Right hindlimb (tissue), 1 donor: Measurements from ENCODE around the gene CBX1.
"Not testable (repeated sequence)": the region's sequence is repeated elsewhere in the genome, so short reads cannot be mapped to it uniquely, and the experiment has no call there.

Source experiments
- DNase-seq: peaks from one replicate; pipeline ENCODE4 v3.0.0-alpha.2; 2018

CBX1 gene

DNA sequence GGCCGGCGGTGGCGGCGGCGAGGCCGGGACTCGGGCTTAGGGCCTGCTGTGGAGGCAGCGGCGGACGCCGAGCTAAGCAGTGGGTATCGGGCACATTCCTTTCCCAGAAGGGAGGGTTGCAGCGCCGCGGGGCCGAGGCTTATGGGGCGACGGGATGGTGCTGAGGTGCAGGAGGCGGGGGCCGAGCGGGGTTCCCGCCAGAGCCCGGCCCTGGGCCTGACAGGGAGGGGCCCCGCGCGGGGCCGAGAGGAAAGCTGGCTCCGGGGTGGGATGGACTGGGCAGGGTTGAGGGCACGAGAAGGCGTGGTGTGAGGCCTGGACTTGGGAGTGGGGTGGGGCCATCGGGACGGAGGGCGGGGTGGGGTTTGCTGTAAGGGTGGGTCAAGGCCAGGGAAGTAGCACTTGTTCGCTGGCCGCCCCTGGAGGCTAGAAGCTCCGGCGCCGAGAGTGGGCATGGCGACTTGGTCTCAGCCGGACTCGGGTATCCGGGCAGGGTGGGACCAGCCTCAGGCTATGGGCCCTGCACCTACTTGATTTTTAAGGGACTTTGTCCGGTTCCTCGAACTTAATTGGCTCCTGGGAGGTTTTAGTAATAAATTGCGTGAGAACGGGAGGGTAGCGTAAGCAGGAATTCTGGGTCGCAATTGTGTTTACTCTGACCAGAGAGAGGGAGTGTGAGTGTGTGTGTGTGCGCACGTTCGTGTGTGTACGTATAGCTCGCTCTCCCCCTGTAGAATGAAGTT, 52.7 kb downstream of the CBX1 start:
- peak; percentile 91 for DNase-seq

DNA sequence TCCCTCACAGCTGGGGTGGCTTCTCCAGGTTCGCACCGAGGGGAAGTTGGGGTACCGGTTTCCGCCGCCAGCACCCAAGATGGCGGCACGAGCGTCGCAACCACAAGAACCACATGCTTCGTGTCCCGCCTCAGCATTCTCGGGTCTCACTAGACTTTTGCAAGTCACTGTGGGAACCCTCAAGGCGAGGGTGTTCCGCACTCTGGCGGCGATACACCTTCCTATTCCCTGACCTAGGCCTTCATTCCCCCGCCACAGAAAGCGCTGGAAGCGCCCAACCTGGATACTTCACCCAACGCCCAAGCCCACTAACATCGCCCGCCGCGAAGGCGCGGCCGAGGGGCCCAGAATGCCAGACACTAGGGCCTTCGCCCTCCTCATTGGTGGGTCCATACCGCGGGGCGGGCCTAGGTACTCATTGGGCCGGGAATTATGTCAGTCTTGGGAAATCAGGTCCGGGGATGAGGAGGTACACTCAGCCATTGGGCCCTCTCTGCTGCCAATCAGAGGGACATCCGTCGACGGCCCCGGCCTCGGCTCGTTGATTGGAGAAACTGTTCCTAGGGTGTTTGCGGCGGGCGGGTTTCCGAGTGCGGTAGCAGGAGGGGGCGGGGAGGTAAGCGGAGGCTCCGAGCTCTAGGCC, 53.4 kb downstream of the CBX1 start, which contains the start of gene NFE2L1:
Gene NFE2L1 (plus strand): TSS at position 619 of the 643 bp plus-strand sequence. CDS start 2,760 bp downstream, outside the sequence.
- DNase-seq: peak; percentile 100

GRCh38 chr17:48047113-48047740, 54.1 kb downstream of the CBX1 start:
- no peak for DNase-seq

DNA sequence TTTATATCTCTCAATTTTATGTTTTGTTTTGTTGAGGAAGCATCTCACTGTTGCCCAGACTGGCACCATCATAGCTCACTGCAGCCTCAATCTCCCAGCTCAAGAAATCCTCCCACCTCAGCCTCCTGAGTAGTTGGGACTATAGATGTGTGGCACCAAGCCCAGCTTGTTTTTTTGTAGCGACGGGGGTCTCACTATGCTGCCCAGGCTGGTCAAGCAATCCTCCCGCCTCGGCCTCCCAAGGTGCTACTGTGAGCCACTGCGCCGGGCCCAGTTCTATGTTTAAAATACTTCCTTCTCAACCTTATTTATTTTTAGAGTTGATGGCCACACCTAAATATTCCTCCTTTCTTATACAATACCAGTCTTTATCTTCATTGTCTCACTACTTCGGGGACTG, 55.0 kb downstream of the CBX1 start:
- no peak for DNase-seq

DNA sequence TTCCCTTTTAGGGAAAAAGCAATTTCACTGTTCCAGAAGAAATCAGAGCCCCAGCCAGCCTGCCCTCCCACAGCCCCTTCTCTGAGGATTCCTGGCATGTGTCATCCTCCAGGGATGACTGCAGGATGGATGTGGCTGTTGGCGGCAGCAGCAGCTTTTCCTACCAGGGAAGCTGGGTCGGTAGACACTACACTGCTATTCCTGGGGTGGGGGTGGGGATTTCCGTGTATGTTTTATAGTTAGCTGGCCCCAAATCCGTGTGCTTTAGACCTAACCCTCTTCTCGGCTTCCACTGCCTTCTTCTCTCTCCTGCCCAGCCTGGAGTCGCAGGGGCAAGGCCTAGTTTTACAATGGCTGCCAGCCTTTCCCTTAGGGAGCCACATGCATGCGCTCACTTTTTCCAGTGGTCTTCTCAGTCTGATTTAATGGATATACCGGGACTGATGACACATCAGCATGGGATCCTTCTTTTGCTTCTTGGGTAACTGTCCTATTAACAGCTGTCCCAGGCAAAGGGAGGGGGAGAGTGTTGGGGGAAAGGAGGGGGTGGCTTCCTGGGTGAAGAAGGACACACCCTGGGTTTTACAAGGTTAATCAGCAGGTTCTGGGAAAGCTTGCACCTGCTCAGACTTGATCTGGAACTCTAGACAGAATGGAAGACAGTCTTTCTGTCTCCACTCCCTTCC, 55.8 kb downstream of the CBX1 start:
- peak; percentile 68 for DNase-seq

- no peak for DNase-seq
Measured at GRCh38 chr17:48044851-48045250, 56.4 kb downstream of the CBX1 start.

- no peak for DNase-seq
Measured at GRCh38 chr17:48043176-48043575, 58.1 kb downstream of the CBX1 start.

GRCh38 chr17:48038687-48039086, 62.6 kb downstream of the CBX1 start:
- DNase-seq: no peak

- DNase-seq: peak; percentile 66
Measured at GRCh38 chr17:48037838-48038323, 63.4 kb downstream of the CBX1 start.

DNA sequence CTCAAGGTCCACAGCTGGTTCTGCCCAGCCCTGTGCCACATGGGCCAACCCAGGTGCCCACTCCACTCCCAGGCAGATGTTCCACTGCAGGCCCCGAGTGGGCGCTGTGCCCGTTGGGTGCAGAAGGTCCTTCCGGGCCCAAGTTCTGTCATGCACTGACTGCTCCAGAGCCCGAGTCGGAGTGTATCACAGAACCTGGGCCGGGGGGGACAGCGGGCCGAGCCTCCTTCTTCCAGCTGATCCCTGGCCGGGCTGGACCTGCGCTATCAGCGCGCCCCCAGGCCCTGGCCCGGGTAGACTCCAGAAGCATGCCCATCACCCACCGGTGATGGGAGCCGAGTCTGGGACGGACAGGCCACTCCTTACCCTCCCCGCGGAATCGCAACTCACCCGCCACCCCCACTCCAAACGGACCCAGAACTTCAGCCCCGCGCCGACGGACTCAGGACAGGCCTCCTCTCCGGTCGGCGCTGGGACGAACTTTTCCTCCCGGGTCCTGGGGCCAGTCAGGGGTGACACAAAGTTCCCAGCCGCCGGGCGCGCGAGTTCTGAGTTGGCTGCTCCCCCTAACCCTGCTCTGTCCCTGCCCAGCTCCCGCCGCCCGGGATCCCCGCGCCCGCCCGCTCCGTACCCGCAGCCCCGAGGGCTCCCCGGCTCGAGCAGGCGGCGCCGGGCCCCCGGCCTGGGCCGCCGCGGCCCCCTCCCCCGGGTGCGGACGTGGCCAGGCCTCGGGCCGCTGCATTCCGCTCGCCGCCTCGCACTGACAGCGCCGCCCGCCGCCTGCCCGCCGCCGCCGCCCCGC, 64.0 kb downstream of the CBX1 start, which contains the start of gene COPZ2:
Gene COPZ2 (minus strand): TSS at position 762 of the 802 bp plus-strand sequence. CDS start 20 bp downstream, at position 742.
- DNase-seq: peak; percentile 61

DNA sequence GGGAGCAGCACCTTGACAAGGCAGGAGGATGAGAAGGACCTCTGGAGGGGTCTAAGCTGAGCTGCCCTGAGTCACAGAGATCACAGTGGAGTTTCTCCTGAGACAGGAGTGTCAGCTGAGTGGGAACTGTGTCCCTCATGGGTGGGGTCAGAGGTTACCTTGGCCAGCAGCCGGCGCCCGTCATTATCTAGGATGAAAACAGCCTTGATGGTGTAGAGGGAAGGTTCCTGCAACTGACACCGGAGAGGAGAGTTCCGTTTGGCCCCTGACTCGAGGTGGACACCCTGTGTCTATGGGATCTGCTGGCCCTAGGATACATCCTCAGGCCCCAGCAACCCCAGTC, 64.6 kb downstream of the CBX1 start:
- DNase-seq: no peak

DNA sequence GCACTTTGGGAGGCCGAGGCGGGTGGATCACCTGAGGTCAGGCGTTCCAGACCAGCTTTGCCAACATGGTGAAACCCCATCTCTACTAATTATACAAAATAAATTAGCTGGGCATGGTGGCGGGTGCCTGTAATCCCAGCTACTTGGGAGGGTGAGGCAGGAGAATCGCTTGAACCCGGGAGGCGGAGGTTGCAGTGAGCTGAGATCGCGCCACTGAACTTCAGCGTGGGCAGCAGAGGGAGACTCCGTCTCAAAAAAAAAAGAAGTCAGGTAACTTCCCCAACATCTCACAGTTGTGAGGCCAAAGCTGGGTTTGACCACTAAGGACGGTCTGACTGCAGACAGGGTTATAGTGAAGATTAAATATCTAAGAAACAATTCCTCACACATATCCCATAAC, 66.5 kb downstream of the CBX1 start:
- not testable (repeated sequence) for DNase-seq

GRCh38 chr17:48031966-48032365, 69.3 kb downstream of the CBX1 start:
- DNase-seq: no peak

GRCh38 chr17:48030531-48030930, 70.7 kb downstream of the CBX1 start:
- peak; percentile 66 for DNase-seq

DNA sequence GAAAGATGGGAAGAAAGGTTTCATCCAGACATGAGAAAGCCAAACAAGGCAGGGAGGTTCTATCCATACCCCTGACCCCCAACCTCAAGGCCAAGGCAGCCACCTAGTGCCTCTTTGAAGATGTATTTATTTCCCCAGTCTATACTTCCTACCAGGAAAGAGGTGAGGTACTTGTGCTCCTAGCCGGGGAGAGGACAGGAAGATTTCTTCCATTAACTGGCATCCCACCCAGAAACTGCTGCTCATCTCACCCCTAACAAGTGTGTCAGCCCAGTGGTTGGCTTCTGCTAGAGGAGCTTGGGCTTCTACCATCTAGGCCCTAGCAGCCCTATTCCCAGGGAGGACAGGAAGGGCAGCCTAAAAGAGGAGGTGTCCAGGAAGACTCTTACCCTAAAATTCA, 72.5 kb downstream of the CBX1 start:
- DNase-seq: no peak

GRCh38 chr17:48027322-48027981, 73.8 kb downstream of the CBX1 start:
- no peak for DNase-seq

DNA sequence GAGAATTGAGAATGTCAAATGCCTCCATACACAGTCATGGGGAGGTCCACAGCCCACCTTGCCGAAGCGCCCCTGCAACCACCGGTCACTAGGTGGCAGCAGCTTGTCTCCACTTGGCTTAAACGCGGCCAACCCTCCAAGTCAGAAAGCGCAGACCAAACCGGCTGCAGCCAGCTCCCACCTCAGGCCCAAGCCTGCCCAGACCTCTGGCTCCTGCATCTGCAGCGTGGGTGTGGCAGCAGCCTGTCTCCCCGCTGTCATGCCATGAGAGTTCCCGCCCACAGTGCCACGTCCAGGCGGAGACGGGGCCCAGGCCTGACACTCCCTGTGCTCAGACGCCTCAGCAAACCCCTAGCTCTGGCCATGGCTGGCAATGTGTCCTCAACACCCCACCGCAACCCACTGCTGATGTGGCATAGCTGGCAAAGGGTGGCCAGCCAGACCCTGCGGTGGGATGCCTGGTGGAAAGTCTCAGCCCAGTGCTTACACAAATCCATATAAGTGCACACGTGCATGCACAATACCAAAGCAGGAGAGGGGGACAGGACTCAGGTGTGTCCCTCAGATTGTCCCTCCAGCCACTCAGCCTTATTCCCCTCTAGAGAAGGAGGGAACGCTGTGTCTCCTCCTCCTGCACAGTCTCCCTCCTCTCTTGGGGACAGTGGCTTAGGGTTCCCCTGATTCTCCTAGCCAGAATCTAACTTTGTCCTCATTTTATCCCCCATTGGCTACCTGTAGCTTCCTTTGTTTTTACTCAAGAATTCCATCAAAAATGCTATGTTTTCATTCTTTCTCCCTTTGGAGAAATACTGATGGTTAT, 74.6 kb downstream of the CBX1 start:
- DNase-seq: peak; percentile 95

DNA sequence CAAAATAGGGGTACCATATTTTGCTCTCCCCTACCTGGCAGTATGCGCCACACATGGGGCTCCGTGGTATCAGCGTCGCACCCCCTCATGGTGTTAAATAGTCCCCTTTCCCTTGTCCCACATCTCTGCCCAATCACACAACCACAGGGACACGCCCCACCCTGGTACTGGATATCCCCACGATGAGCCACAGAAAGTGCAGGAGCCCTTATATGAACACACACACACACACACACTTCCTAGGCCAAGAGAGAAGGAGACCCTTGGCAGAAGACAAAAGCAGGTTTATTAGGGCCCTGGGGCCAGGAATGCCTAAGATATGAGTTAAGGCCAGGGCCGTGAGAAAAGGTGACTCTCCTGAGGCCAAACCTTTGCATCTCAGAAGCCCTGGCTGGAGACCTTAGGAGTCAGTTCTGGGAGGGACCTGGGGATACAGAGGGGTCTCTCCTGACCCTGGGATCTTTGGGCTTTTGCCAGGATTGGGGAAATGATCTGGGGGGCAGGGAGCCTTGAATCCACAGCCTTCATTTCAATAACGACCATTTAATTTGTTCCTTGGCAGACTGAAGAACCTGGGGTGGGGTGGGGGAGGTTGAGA, 75.3 kb downstream of the CBX1 start:
- DNase-seq: peak; percentile 66

DNA sequence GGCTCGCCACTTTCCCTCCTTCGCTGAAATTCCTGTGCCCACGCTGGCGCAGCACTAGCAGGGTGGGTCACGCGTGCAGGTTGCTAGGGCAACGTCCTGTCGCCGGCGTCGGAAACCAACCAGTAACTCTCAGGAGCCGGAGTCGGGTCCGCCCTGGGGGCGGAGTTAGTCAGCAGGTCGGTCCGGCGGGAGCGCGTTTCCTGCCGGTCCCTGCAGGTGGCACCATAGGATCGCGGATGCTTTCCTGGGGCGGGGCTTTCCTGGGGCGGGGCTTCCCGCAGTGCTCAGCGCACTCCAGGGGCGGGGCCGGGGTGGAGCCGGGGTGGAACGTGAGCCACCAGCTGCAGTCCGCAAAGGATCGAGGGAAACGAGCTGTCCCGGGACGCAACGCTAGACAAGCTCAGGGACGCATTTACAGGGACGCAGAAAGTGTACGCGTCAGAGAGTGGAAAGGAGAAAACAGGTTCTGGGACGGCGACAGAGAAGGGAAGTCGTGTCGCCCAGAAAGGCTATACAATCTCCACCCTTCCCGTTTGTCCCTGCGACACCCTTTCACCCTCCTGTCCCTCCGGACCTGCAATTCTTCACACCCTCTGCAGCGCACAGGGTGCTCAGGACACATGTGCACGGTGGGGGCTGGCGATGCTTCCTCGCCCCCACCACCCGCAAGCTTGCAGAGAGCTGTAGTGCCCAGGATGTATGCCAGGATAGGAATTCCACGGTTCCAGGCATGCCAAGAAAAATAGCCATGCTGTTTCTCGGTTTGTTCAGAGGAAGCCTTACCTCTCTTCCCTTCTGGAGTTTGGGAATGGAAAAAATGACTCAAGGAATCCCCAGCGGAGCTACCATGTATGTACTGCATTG, 76.0 kb downstream of the CBX1 start:
- peak; percentile 98 for DNase-seq
